ENCODE data around the gene ING5.

GRCh38 chr2:241777170-241777685 lies 75.4 kb downstream of the ING5 start:
- TF ChIP-seq CTCF (IDR thresholded peaks at IDR 0.05; ENCODE audit: low read depth, low read length) (no peak), MYC (IDR thresholded peaks at IDR 0.05; ENCODE audit: low read depth, low read length) (no peak), POLR2A (IDR thresholded peaks at IDR 0.05; ENCODE audit: extremely low read depth, insufficient read length) (no peak), MAX (IDR thresholded peaks at IDR 0.05; ENCODE audit: low read depth, low read length) (no peak)

Data from NB4 (cell line).